Measurements from ENCODE around the gene GAGE13.

GRCh38 chrX:49303346-49303745 is 28.0 kb upstream of the GAGE13 start, which contains the start of gene GAGE10:
- TF ChIP-seq POLR2AphosphoS5 (IDR thresholded peaks at IDR 0.05; ENCODE audit: low read depth, low read length) (no peak), SIN3A (IDR thresholded peaks at IDR 0.05; ENCODE audit: borderline replicate concordance, insufficient read depth, low read length) (no peak), FOXP2 (optimal IDR thresholded peaks at IDR 0.05; ENCODE audit: borderline replicate concordance, extremely low read depth, extremely low read length, insufficient read depth) (no peak), REST (IDR thresholded peaks at IDR 0.05; ENCODE audit: insufficient read depth in 1 of 2, low read depth in 2 of 2, low read length in 2 of 2) (no peak), TAF1 (IDR thresholded peaks at IDR 0.05; ENCODE audit: borderline replicate concordance, insufficient read depth, low read length) (no peak)
